ENCODE measurements around the gene SLC2A4.
"Not testable (repeated sequence)": the region's sequence is repeated elsewhere in the genome, so short reads cannot be mapped to it uniquely, and the experiment has no call there.

SLC2A4 gene

DNA sequence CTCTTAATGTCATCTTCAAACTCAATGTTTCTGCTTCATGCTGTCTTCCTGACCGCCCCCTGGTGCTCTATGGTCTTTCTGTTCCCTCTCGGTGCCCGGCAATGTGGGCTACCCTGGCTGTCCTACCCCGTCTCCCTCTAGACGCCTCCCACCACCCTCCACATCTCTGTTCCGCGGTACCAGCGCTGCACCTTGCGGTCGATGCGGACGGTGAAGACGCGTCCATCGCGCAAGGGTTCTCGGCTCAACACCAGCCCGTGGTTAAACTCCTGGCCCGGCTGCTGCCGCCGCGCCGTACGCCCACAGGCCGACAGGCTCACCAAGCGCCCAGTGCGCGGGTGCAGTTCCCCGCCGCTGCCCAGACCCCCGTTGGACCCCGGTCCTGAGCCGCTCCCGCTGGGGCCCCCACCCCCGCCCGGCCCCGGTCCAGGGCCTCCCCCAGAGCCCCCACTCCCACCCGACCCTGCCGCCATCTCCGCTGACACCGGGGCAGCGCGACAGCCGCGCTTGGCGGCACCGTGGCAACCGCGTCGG, 47.4 kb downstream of the SLC2A4 start, which contains the start of gene NEURL4:
NEURL4 (minus strand) TSS at position 496 of the 534 bp plus-strand sequence; CDS start at position 473, 23 bp downstream.
- peak within 1 kb of the TSS; percentile 81 for H3K4me3 ChIP-seq
- H3K27ac ChIP-seq, result peak within 1 kb of the TSS; percentile 90 to 97
- DNase-seq (ENCODE audit: low spot score), result no peak
- TF ChIP-seq CTCF (IDR thresholded peaks at IDR 0.05), result no peak

DNA sequence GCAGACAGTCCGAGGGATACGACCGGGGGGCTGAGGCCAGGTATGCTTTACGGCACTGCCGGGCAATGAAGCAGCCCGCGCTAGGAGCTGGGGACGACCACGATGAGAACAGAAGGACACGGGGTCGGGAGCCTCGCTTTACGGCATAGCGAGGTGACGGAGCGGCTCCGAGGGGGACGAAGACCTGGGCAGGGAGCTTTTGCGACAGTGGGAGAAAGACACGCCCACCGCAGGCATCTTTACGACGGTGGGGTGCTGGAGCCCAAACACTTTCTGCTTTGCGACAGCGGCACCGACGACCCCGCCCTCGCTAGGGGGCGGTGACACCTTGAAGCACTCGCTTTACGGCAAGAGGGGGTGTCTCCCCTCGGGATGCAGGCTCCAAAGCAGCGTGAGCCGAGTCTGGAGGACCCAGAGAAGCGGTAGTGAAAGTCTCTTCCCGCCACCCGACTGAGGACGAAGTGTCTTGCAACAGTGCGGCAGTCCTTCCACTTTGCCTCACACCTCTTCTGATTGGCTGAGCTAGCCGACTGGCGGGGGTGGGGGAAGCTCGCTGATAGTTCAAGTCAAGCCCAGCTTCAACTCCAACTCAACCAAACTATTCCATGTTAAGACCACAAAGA, 48.0 kb downstream of the SLC2A4 start:
- DNase-seq (ENCODE audit: low spot score), result peak; percentile 99
- H3K27ac ChIP-seq, result peak overlapping the region; percentile 90 to 97
- no peak for TF ChIP-seq CTCF (IDR thresholded peaks at IDR 0.05)
- peak overlapping the region; percentile 81 for H3K4me3 ChIP-seq

DNA sequence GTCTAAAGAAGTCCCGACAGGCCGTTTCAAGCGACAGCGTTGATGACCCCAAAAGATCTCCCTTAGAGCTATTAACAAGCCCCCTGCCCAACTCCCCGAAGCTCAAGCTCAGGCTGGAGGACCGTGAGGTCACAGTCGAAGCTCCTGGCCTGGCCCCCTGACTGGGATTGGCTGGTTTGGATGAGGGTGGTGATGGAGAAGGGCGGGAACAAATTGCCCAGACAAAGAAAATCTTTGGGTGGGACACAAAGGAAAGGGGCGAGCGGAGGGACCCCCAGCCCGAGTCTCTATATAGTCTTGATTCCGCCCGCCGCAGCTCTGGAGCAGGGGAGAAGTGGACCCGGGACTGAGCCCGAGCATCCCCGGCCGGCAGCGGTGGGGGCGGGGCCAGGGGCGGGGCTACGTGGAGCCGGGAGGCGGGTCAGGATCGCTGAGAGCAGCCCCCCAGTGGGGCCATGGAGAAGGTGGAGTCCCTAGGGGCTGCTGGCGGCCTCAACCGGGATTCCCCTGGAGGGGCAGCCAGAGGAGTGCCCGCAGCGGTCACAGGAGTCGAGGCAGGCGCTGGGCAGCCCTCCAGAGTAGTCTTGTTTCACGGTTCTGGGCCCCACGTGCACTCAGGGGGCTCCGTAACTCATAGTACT, 48.6 kb downstream of the SLC2A4 start:
- H3K27ac ChIP-seq, result peak overlapping the region; percentile 90 to 97
- H3K4me3 ChIP-seq, result peak overlapping the region; percentile 81
- no peak for TF ChIP-seq CTCF (IDR thresholded peaks at IDR 0.05)
- DNase-seq (ENCODE audit: low spot score), result peak; percentile 91

GRCh38 chr17:7330638-7331015, 49.1 kb downstream of the SLC2A4 start:
- H3K27ac ChIP-seq, result peak overlapping the region; percentile 90 to 97
- TF ChIP-seq CTCF (IDR thresholded peaks at IDR 0.05), result no peak
- peak overlapping the region; percentile 81 for H3K4me3 ChIP-seq
- peak; percentile 79 for DNase-seq (ENCODE audit: low spot score)

- no peak for DNase-seq (ENCODE audit: low spot score)
- no peak for TF ChIP-seq CTCF (IDR thresholded peaks at IDR 0.05)
- no peak overlapping the region for H3K27ac ChIP-seq
- no peak overlapping the region for H3K4me3 ChIP-seq
These were observed 50.6 kb downstream of the SLC2A4 start for GRCh38 chr17:7332111-7332510.

- DNase-seq (ENCODE audit: low spot score); H3K4me3 ChIP-seq; H3K27ac ChIP-seq: not testable (repeated sequence)
These were observed 51.1 kb downstream of the SLC2A4 start for GRCh38 chr17:7332600-7333069.

DNA sequence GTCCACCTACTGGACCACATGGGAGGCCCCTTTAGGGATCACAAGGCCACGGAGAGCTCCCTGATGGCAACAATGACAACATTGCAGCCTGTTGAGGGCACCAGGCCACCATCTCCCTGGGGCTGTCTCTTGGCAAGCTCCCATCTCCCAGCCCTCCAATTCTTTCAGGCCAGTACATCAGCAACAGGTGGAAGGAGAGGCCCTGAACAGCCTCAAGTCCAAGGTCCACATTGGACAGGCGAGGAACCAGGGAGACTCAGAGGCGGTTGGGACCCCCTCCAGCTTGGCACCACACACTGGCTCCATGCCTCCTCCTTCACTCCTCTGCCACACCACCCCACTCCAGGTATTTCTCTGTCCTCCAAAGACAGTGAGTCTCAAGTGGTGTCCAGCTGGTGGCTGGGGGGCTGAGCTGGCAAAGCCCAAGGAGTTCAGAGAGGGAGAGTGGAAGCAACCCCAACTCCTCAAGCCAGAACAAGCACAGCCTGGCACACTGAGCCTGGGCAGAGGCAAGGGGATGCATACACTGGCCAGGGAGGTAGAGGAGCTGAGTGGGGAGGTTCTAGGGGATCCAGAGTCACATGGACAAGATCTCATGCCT, 53.5 kb downstream of the SLC2A4 start:
- TF ChIP-seq CTCF (IDR thresholded peaks at IDR 0.05), result no peak
- H3K4me3 ChIP-seq, result no peak overlapping the region
- no peak overlapping the region for H3K27ac ChIP-seq
- DNase-seq (ENCODE audit: low spot score), result no peak

DNA sequence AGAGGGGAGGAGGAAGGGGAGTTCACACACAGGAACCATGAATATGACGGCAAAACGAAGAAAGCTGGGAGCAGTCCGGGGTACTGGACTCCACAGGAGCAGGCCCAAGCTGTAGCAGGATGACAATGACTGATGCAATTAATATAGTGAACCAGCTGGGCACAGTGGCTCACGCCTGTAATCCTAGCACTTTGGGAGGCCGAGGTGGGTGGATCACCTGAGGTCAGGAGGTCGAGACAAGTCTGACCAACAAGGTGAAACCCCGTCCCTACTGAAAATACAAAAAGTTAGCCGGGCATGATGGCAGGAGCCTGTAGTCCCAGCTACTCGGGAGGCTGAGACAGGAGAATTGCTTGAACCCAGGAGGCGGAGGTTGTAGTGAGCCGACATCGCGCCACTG, 54.2 kb downstream of the SLC2A4 start:
- DNase-seq (ENCODE audit: low spot score); H3K4me3 ChIP-seq; H3K27ac ChIP-seq: not testable (repeated sequence)
